Measurements from ENCODE around the gene LYRM9. TPM values are rescaled to one million over a fixed set of nuclear protein-coding genes. Genes with fewer than 3 reads are reported as not detected.
"Not testable (repeated sequence)": the region's sequence is repeated elsewhere in the genome, so short reads cannot be mapped to it uniquely, and the experiment has no call there.

The LYRM9 gene
- total RNA-seq, 1 donor from 2014 or later = 8.3 TPM

GRCh38 chr17:27834571-27834970 lies 58.6 kb downstream of the LYRM9 start:
- Histone ChIP-seq H3K27ac (replicated peaks) (no peak overlapping the region), H3K4me3 (no peak overlapping the region), H3K4me1 (no peaks in the 10 kb centered on the region), H3K36me3 (no peaks in the 10 kb centered on the region), H3K27me3 (ENCODE audit: low read depth) (no peaks in the 10 kb centered on the region), H3K9me3 (replicated peaks) (no peaks in the 10 kb centered on the region)
- intact Hi-C loops (cut with micrococcal nuclease) = no loop called here
- TF ChIP-seq CTCF (IDR thresholded peaks at IDR 0.05; ENCODE audit: borderline replicate concordance) = no peak
- no peak for DNase-seq

- intact Hi-C loops (cut with micrococcal nuclease) = no loop called here
These were observed 60.3 kb downstream of the LYRM9 start for GRCh38 chr17:27832831-27833230.

GRCh38 chr17:27829888-27830287 lies 63.3 kb downstream of the LYRM9 start:
- H3K9me3 ChIP-seq (replicated peaks); H3K4me3 ChIP-seq; H3K36me3 ChIP-seq; H3K27me3 ChIP-seq (ENCODE audit: low read depth); H3K4me1 ChIP-seq; DNase-seq; intact Hi-C loops (cut with micrococcal nuclease); H3K27ac ChIP-seq (replicated peaks): not testable (repeated sequence)

More at GRCh38 chr17:27832831-27833230, 60.3 kb downstream of the LYRM9 start:
- no peak for DNase-seq
- H3K9me3 ChIP-seq (replicated peaks) = peaks cover 4% of the 10 kb centered on the region
- H3K27me3 ChIP-seq (ENCODE audit: low read depth) = no peaks in the 10 kb centered on the region
- H3K4me3 ChIP-seq = no peak overlapping the region
- no peaks in the 10 kb centered on the region for H3K4me1 ChIP-seq
- no peaks in the 10 kb centered on the region for H3K36me3 ChIP-seq
- TF ChIP-seq CTCF (IDR thresholded peaks at IDR 0.05; ENCODE audit: borderline replicate concordance) = no peak
- H3K27ac ChIP-seq (replicated peaks) = no peak overlapping the region

GRCh38 chr17:27829143-27829711 lies 63.9 kb downstream of the LYRM9 start:
- DNase-seq; H3K36me3 ChIP-seq; H3K9me3 ChIP-seq (replicated peaks); H3K27me3 ChIP-seq (ENCODE audit: low read depth); intact Hi-C loops (cut with micrococcal nuclease); H3K4me1 ChIP-seq; H3K27ac ChIP-seq (replicated peaks); H3K4me3 ChIP-seq: not testable (repeated sequence)

Other genes with a start within 250 kb of the LYRM9 start
- 0.19 TPM for gene NOS2, start 92.8 kb downstream of the LYRM9 start, total RNA-seq
- gene NLK, start 149.3 kb upstream of the LYRM9 start, total RNA-seq = 26.3 TPM

All from left ventricle myocardium inferior (tissue), 1 donor.